Inflammatory macrophage treated with lipopolysaccharide for 4 hours (primary cell): ENCODE measurements around the gene S100A12.
"Not testable (repeated sequence)": the region's sequence is repeated elsewhere in the genome, so short reads cannot be mapped to it uniquely, and the experiment has no call there.

Experiments used
- DNase-seq: peaks from one replicate; pipeline ENCODE4 v3.0.0-alpha.2; 2020

The S100A12 gene

GRCh38 chr1:153349363-153350320 is 25.8 kb downstream of the S100A12 start:
- no peak for DNase-seq

GRCh38 chr1:153348511-153349362 is 26.7 kb downstream of the S100A12 start, which contains the start of gene PGLYRP4:
TSS of gene PGLYRP4 (minus strand) at chr1:153348841. CDS start at chr1:153347932, 909 bp downstream.
- DNase-seq: no peak

GRCh38 chr1:153347856-153348255 is 27.6 kb downstream of the S100A12 start:
- no peak for DNase-seq

- not testable (repeated sequence) for DNase-seq
Observed at GRCh38 chr1:153347049-153347448, 28.4 kb downstream of the S100A12 start.

GRCh38 chr1:153346077-153346723 is 29.2 kb downstream of the S100A12 start:
- no peak for DNase-seq

GRCh38 chr1:153345187-153346076 is 30.0 kb downstream of the S100A12 start:
- DNase-seq: no peak

- DNase-seq: peak; percentile 50
Observed at GRCh38 chr1:153344718-153345025, 30.7 kb downstream of the S100A12 start.

GRCh38 chr1:153343811-153344717 is 31.4 kb downstream of the S100A12 start:
- no peak for DNase-seq

- no peak for DNase-seq
Observed at GRCh38 chr1:153343040-153343681, 32.3 kb downstream of the S100A12 start.

GRCh38 chr1:153342178-153342577 is 33.2 kb downstream of the S100A12 start:
- DNase-seq: no peak

GRCh38 chr1:153341431-153341934 is 33.9 kb downstream of the S100A12 start:
- DNase-seq: no peak

- no peak for DNase-seq
Observed at GRCh38 chr1:153340356-153340755, 35.1 kb downstream of the S100A12 start.

GRCh38 chr1:153339802-153340201 is 35.6 kb downstream of the S100A12 start:
- no peak for DNase-seq

- DNase-seq: no peak
Observed at GRCh38 chr1:153337980-153338853, 37.2 kb downstream of the S100A12 start.

GRCh38 chr1:153336650-153337049 is 38.8 kb downstream of the S100A12 start:
- no peak for DNase-seq

GRCh38 chr1:153333902-153334301 is 41.5 kb downstream of the S100A12 start:
- no peak for DNase-seq

- no peak for DNase-seq
Observed at GRCh38 chr1:153324912-153325311, 50.5 kb downstream of the S100A12 start.
